ENCODE measurements around the gene ALMS1. TPM values are rescaled to one million over a fixed set of nuclear protein-coding genes. Genes with fewer than 3 reads are reported as not detected.
A peak's percentile ranks its signal among the peaks of the same experiment; 100 is the strongest.
"Not testable (repeated sequence)": the region's sequence is repeated elsewhere in the genome, so short reads cannot be mapped to it uniquely, and the experiment has no call there.

The ALMS1 gene
- total and polyA plus RNA-seq, 3 experiments from 2014 or later, result 4.1 to 20.1 (median 18.8) TPM

GRCh38 chr2:73614105-73614504 is 228.5 kb downstream of the ALMS1 start:
- no peaks in the 10 kb centered on the region for H3K27me3 ChIP-seq (ENCODE audit: insufficient read depth, low read length, poor library complexity, severe bottlenecking)
- Mint-ChIP-seq H3K36me3 (peaks cover 0 to 17% (median 9%) of the 10 kb centered on the region in 3 donors), H3K27me3 (peaks cover 0 to 3% of the 10 kb centered on the region in 2 donors), H3K4me3 (no peak overlapping the region), H3K9me3 (no peaks in the 10 kb centered on the region), H3K4me1 (peaks cover 0 to 2% (median 0%) of the 10 kb centered on the region in 3 donors), H3K27ac (no peak overlapping the region)
- H3K4me3 ChIP-seq (ENCODE audit: low read length), result no peak overlapping the region
- H3K36me3 ChIP-seq (ENCODE audit: insufficient read depth, low read length), result no peaks in the 10 kb centered on the region
- DNase-seq, result no peak
- H3K9me3 ChIP-seq (ENCODE audit: low read length), result no peaks in the 10 kb centered on the region
- CTCF ChIA-PET, result no interaction called here
- POLR2A ChIA-PET, result no interaction called here
- no peaks in the 10 kb centered on the region for H3K4me1 ChIP-seq (ENCODE audit: insufficient read depth, low read length)
- no peak overlapping the region for H3K27ac ChIP-seq (ENCODE audit: low read depth, low read length)

DNA sequence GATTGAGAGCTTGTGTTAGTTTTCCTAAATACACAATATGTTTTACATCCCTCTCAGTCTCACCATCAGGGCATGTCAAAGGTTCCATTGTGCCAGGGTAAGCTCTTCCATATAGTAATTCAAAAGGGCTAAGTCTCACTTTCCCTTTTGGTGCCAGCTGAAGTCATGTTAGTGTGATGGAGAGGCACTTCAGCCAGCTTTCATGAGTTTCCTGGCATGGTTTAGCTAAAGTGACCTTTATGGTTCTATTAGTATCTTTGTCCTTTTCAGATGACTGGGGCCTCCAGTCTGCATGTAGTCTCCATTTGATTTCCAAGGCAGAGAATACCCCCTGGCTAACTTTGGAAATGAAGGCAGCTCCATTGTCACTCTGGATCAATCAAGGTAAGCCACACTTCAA is 229.4 kb downstream of the ALMS1 start:
- no peak for DNase-seq
- Mint-ChIP-seq H3K27me3 (peaks cover 0 to 3% of the 10 kb centered on the region in 2 donors), H3K27ac (peak overlapping the region in 1 of 8 donors; percentile 2), H3K36me3 (peaks cover 0 to 12% (median 9%) of the 10 kb centered on the region in 3 donors), H3K4me3 (no peak overlapping the region), H3K4me1 (peaks cover 0 to 2% (median 0%) of the 10 kb centered on the region in 3 donors), H3K9me3 (no peaks in the 10 kb centered on the region)
- CTCF ChIA-PET, result interaction anchor here (1.1 kb wide), 1 partner anchor 20 kb away, joined by 3 read pairs; no protein-coding TSS in a partner anchor
- no peaks in the 10 kb centered on the region for H3K4me1 ChIP-seq (ENCODE audit: insufficient read depth, low read length)
- H3K9me3 ChIP-seq (ENCODE audit: low read length), result no peaks in the 10 kb centered on the region
- H3K27me3 ChIP-seq (ENCODE audit: insufficient read depth, low read length, poor library complexity, severe bottlenecking), result no peaks in the 10 kb centered on the region
- POLR2A ChIA-PET, result no interaction called here
- no peaks in the 10 kb centered on the region for H3K36me3 ChIP-seq (ENCODE audit: insufficient read depth, low read length)
- no peak overlapping the region for H3K27ac ChIP-seq (ENCODE audit: low read depth, low read length)
- H3K4me3 ChIP-seq (ENCODE audit: low read length), result no peak overlapping the region

GRCh38 chr2:73619925-73620324 is 234.3 kb downstream of the ALMS1 start:
- H3K27ac Mint-ChIP-seq; H3K4me1 ChIP-seq (ENCODE audit: insufficient read depth, low read length); H3K36me3 Mint-ChIP-seq; H3K27ac ChIP-seq (ENCODE audit: low read depth, low read length); POLR2A ChIA-PET; H3K4me3 Mint-ChIP-seq; H3K9me3 ChIP-seq (ENCODE audit: low read length); H3K9me3 Mint-ChIP-seq; H3K4me3 ChIP-seq (ENCODE audit: low read length); DNase-seq; H3K4me1 Mint-ChIP-seq; H3K27me3 ChIP-seq (ENCODE audit: insufficient read depth, low read length, poor library complexity, severe bottlenecking); H3K36me3 ChIP-seq (ENCODE audit: insufficient read depth, low read length); CTCF ChIA-PET; H3K27me3 Mint-ChIP-seq: not testable (repeated sequence)

- H3K36me3 Mint-ChIP-seq, result peaks cover 0 to 14% (median 1%) of the 10 kb centered on the region in 3 donors
- H3K4me3 Mint-ChIP-seq; H3K9me3 ChIP-seq (ENCODE audit: low read length); H3K4me1 Mint-ChIP-seq; H3K36me3 ChIP-seq (ENCODE audit: insufficient read depth, low read length); H3K27ac ChIP-seq (ENCODE audit: low read depth, low read length); DNase-seq; H3K4me1 ChIP-seq (ENCODE audit: insufficient read depth, low read length); H3K27me3 Mint-ChIP-seq; POLR2A ChIA-PET; H3K27me3 ChIP-seq (ENCODE audit: insufficient read depth, low read length, poor library complexity, severe bottlenecking); H3K4me3 ChIP-seq (ENCODE audit: low read length); CTCF ChIA-PET: not testable (repeated sequence)
- H3K27ac Mint-ChIP-seq, result peak overlapping the region in 1 of 8 donors; percentile 47
- H3K9me3 Mint-ChIP-seq, result peaks cover 0 to 12% (median 8%) of the 10 kb centered on the region in 5 donors
Measured at GRCh38 chr2:73624036-73624435, 238.4 kb downstream of the ALMS1 start.

- peaks cover 0 to 12% (median 8%) of the 10 kb centered on the region in 5 donors for H3K9me3 Mint-ChIP-seq
- H3K27ac Mint-ChIP-seq; H3K4me1 ChIP-seq (ENCODE audit: insufficient read depth, low read length); H3K36me3 ChIP-seq (ENCODE audit: insufficient read depth, low read length); H3K4me3 ChIP-seq (ENCODE audit: low read length); H3K27me3 ChIP-seq (ENCODE audit: insufficient read depth, low read length, poor library complexity, severe bottlenecking); DNase-seq; H3K27ac ChIP-seq (ENCODE audit: low read depth, low read length); POLR2A ChIA-PET; H3K27me3 Mint-ChIP-seq; H3K4me1 Mint-ChIP-seq; CTCF ChIA-PET; H3K4me3 Mint-ChIP-seq; H3K9me3 ChIP-seq (ENCODE audit: low read length): not testable (repeated sequence)
- H3K36me3 Mint-ChIP-seq, result peaks cover 0 to 14% (median 1%) of the 10 kb centered on the region in 3 donors
Measured at GRCh38 chr2:73624625-73625024, 239.0 kb downstream of the ALMS1 start.

DNA sequence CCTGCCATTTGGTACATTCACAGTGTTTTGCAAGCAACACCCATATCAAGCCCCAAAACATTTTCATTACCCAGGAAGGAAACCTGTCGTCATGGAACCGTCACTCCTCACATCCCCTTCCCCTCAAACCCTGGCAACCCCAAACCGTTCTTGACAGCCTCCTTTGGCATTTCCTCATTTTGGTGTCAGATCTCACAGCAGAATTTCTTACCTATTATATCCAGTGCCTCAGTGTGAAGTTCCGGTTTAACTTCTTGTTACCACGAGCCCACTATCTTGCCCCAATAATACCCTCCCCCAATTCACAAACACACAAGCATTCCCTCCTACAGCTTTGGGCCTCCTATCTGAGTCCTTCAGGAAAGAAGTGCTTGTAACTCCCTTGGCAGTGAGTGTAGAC is 240.6 kb downstream of the ALMS1 start:
- H3K4me3 Mint-ChIP-seq; H3K4me1 ChIP-seq (ENCODE audit: insufficient read depth, low read length); H3K27ac ChIP-seq (ENCODE audit: low read depth, low read length); H3K4me1 Mint-ChIP-seq; DNase-seq; H3K27me3 ChIP-seq (ENCODE audit: insufficient read depth, low read length, poor library complexity, severe bottlenecking); H3K4me3 ChIP-seq (ENCODE audit: low read length); H3K27me3 Mint-ChIP-seq; CTCF ChIA-PET; H3K9me3 ChIP-seq (ENCODE audit: low read length); POLR2A ChIA-PET; H3K36me3 ChIP-seq (ENCODE audit: insufficient read depth, low read length): not testable (repeated sequence)
- H3K9me3 Mint-ChIP-seq, result peaks cover 0 to 12% (median 8%) of the 10 kb centered on the region in 5 donors
- H3K27ac Mint-ChIP-seq, result peak overlapping the region in 1 of 8 donors; percentile 52
- H3K36me3 Mint-ChIP-seq, result peaks cover 0 to 14% (median 1%) of the 10 kb centered on the region in 3 donors

GRCh38 chr2:73628493-73628892 is 242.9 kb downstream of the ALMS1 start:
- DNase-seq; H3K36me3 ChIP-seq (ENCODE audit: insufficient read depth, low read length); H3K27ac ChIP-seq (ENCODE audit: low read depth, low read length); H3K4me1 ChIP-seq (ENCODE audit: insufficient read depth, low read length); H3K4me3 ChIP-seq (ENCODE audit: low read length); CTCF ChIA-PET; H3K4me1 Mint-ChIP-seq; H3K27ac Mint-ChIP-seq; H3K4me3 Mint-ChIP-seq; POLR2A ChIA-PET; H3K9me3 ChIP-seq (ENCODE audit: low read length); H3K27me3 ChIP-seq (ENCODE audit: insufficient read depth, low read length, poor library complexity, severe bottlenecking): not testable (repeated sequence)
- Mint-ChIP-seq H3K36me3 (peaks cover 0 to 14% (median 1%) of the 10 kb centered on the region in 3 donors), H3K27me3 (peaks cover 4 to 13% of the 10 kb centered on the region in 2 donors), H3K9me3 (peaks cover 0 to 12% (median 8%) of the 10 kb centered on the region in 5 donors)

- H3K4me3 ChIP-seq (ENCODE audit: low read length); H3K27ac Mint-ChIP-seq; H3K27ac ChIP-seq (ENCODE audit: low read depth, low read length); H3K36me3 ChIP-seq (ENCODE audit: insufficient read depth, low read length); CTCF ChIA-PET; H3K4me3 Mint-ChIP-seq; H3K4me1 Mint-ChIP-seq; H3K9me3 ChIP-seq (ENCODE audit: low read length); H3K27me3 ChIP-seq (ENCODE audit: insufficient read depth, low read length, poor library complexity, severe bottlenecking); H3K4me1 ChIP-seq (ENCODE audit: insufficient read depth, low read length); POLR2A ChIA-PET: not testable (repeated sequence)
- H3K27me3 Mint-ChIP-seq, result peaks cover 5 to 13% of the 10 kb centered on the region in 2 donors
- H3K9me3 Mint-ChIP-seq, result peaks cover 0 to 12% (median 8%) of the 10 kb centered on the region in 5 donors
- peaks cover 0 to 14% (median 1%) of the 10 kb centered on the region in 3 donors for H3K36me3 Mint-ChIP-seq
- peak in 1 of 5 donors; percentile 2 for DNase-seq
Measured at GRCh38 chr2:73630662-73631266, 245.1 kb downstream of the ALMS1 start.

Data from CD8-positive, alpha-beta memory T cell (primary cell).